Large intestine (tissue), 3 donors: ENCODE measurements around the gene SLC8A2. TPM values are rescaled to one million over a fixed set of nuclear protein-coding genes. Genes with fewer than 3 reads are reported as not detected.

Experiments
- DNase-seq, 2 donors: peaks; one replicate each; pipeline versions ENCODE4 v3.0.0 to v3.0.0-alpha.2; 2013
- H3K27ac ChIP-seq: one replicate; pipeline ENCODE4 v1.5.1; 2013; ENCODE audit warnings: low read length
- H3K27me3 ChIP-seq: 2 replicates; pipeline ENCODE4 v1.6.1; 2013; ENCODE audit warnings: low read length; ENCODE audit not compliant: control insufficient read depth, insufficient read depth
- H3K36me3 ChIP-seq: 2 replicates; pipeline ENCODE4 v1.6.1; 2013; ENCODE audit warnings: low read length; ENCODE audit not compliant: control insufficient read depth, insufficient read depth
- H3K4me1 ChIP-seq: one replicate; pipeline ENCODE4 v1.6.1; 2013; ENCODE audit warnings: low read length; ENCODE audit not compliant: control insufficient read depth, insufficient read depth
- H3K4me3 ChIP-seq: one replicate; pipeline ENCODE4 v1.5.1; 2013; ENCODE audit warnings: low read length
- H3K9me3 ChIP-seq: one replicate; pipeline ENCODE4 v1.6.1; 2013; ENCODE audit warnings: mild to moderate bottlenecking, low read depth, low read length, moderate library complexity; ENCODE audit not compliant: control insufficient read depth
- WGBS: methylation state at CpG from one replicate; pipeline ENCODE4 v1.1.5; 2013; ENCODE audit warnings: low lambda C conversion rate; ENCODE audit not compliant: insufficient coverage; 5-methylcytosine and 5-hydroxymethylcytosine counted together
- polyA plus RNA-seq: library from polyadenylated mRNA; unstranded; fragments of 120-200 nt; gene quantifications from one replicate; pipeline ENCODE4 v1.2.1, GENCODE V29; 2013

Gene SLC8A2
- polyA plus RNA-seq, 1 donor = 0.54 TPM

- H3K27ac ChIP-seq = no peak overlapping the region
- H3K4me3 ChIP-seq = no peak overlapping the region
- H3K4me1 ChIP-seq = peaks cover 22% of the 10 kb centered on the region
- no CpG with 5 or more reads among the region's 5 CpGs for WGBS
- H3K27me3 ChIP-seq = no peaks in the 10 kb centered on the region
- H3K9me3 ChIP-seq = no peaks in the 10 kb centered on the region
- H3K36me3 ChIP-seq = peaks cover 59% of the 10 kb centered on the region
- DNase-seq = no peak
These were observed 32.1 kb upstream of the SLC8A2 start for GRCh38 chr19:47503826-47504150.

- no peak overlapping the region for H3K4me3 ChIP-seq
- peaks cover 64% of the 10 kb centered on the region for H3K36me3 ChIP-seq
- WGBS = no CpG with 5 or more reads among the region's 13 CpGs
- DNase-seq = no peak
- H3K27ac ChIP-seq = no peak overlapping the region
- H3K4me1 ChIP-seq = peaks cover 22% of the 10 kb centered on the region
- no peaks in the 10 kb centered on the region for H3K27me3 ChIP-seq
- no peaks in the 10 kb centered on the region for H3K9me3 ChIP-seq
These were observed 31.6 kb upstream of the SLC8A2 start for GRCh38 chr19:47503130-47503825.

GRCh38 chr19:47499863-47500830 lies 28.5 kb upstream of the SLC8A2 start:
- no peak for DNase-seq
- H3K27ac ChIP-seq = no peak overlapping the region
- H3K27me3 ChIP-seq = no peaks in the 10 kb centered on the region
- no peaks in the 10 kb centered on the region for H3K9me3 ChIP-seq
- no peak overlapping the region for H3K4me3 ChIP-seq
- peaks cover 89% of the 10 kb centered on the region for H3K36me3 ChIP-seq
- WGBS = no CpG with 5 or more reads among the region's 32 CpGs
- no peaks in the 10 kb centered on the region for H3K4me1 ChIP-seq

GRCh38 chr19:47499371-47499770 lies 27.7 kb upstream of the SLC8A2 start:
- no CpG with 5 or more reads among the region's 7 CpGs for WGBS
- Histone ChIP-seq H3K36me3 (peaks cover 91% of the 10 kb centered on the region), H3K9me3 (no peaks in the 10 kb centered on the region), H3K4me3 (no peak overlapping the region), H3K4me1 (no peaks in the 10 kb centered on the region), H3K27ac (no peak overlapping the region), H3K27me3 (no peaks in the 10 kb centered on the region)
- DNase-seq = no peak

DNA sequence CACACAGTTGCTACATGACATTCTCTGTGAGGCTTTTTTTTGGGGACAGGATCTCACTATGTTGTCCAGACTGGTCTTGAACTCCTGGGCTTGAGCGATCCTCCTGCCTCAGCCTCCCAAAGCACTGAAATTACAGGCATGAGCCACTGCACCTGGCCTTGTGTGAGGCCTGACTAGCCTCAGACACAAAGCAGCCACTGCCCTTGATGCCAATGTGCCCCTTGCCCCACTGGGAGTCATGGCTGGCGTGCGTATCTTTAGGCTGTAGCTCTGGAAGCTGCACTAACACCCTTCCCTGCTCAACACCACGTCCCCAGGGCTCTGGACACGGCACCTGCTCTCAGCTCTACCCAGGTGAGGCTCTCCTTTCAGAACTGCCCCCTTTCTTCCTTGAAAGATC lies 26.9 kb upstream of the SLC8A2 start:
- no peaks in the 10 kb centered on the region for H3K27me3 ChIP-seq
- H3K9me3 ChIP-seq = no peaks in the 10 kb centered on the region
- H3K36me3 ChIP-seq = peaks cover 90% of the 10 kb centered on the region
- H3K27ac ChIP-seq = no peak overlapping the region
- no CpG with 5 or more reads among the region's 5 CpGs for WGBS
- no peaks in the 10 kb centered on the region for H3K4me1 ChIP-seq
- no peak overlapping the region for H3K4me3 ChIP-seq
- no peak for DNase-seq

DNA sequence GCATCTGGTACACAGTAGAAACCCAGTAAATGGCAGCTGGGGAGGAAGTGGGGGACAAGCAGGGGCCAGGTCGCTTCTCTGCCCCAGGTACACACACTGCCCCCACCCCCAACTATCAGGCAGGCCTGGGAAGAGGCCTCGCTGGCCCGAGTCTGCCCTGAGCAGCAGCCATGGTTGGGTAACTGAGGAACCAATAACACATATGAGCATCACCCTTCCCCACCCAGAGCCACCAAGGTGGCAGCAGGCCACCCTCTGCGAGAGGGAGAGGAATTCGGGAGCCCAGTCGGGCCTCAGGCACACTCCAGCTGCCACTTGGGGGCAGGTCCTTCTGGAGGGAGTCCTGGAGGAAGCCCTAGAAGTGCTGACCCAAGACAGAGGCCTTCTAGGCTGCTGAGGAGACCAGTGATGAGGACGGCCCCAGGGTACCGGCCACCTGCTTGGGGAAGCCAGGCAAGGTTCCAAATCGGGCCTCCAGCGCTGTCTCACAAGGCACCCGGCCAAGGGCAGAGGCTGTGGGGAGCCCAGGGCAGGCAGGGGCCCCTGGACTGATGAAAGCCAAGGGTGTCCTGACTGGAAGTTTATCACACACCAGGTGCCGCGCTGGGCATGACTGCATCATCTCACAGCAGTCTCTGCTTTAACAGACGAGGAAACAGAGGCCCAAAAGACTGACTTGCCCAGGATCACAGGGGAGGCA lies 26.3 kb upstream of the SLC8A2 start:
- no peak overlapping the region for H3K27ac ChIP-seq
- no CpG with 5 or more reads among the region's 14 CpGs for WGBS
- no peaks in the 10 kb centered on the region for H3K4me1 ChIP-seq
- no peak overlapping the region for H3K4me3 ChIP-seq
- H3K27me3 ChIP-seq = no peaks in the 10 kb centered on the region
- H3K36me3 ChIP-seq = peaks cover 90% of the 10 kb centered on the region
- no peaks in the 10 kb centered on the region for H3K9me3 ChIP-seq
- no peak for DNase-seq

GRCh38 chr19:47497050-47497766 lies 25.5 kb upstream of the SLC8A2 start:
- H3K4me1 ChIP-seq = no peaks in the 10 kb centered on the region
- no peak overlapping the region for H3K27ac ChIP-seq
- DNase-seq = no peak
- no peaks in the 10 kb centered on the region for H3K9me3 ChIP-seq
- peaks cover 91% of the 10 kb centered on the region for H3K36me3 ChIP-seq
- H3K4me3 ChIP-seq = no peak overlapping the region
- no CpG with 5 or more reads among the region's 23 CpGs for WGBS
- no peaks in the 10 kb centered on the region for H3K27me3 ChIP-seq

GRCh38 chr19:47495478-47496372 lies 24.0 kb upstream of the SLC8A2 start:
- Histone ChIP-seq H3K27me3 (no peaks in the 10 kb centered on the region), H3K9me3 (no peaks in the 10 kb centered on the region), H3K4me1 (no peaks in the 10 kb centered on the region), H3K27ac (no peak overlapping the region), H3K4me3 (no peak overlapping the region), H3K36me3 (peaks cover 91% of the 10 kb centered on the region)
- 100% methylated on average over 1 of the region's 17 CpGs for WGBS
- no peak for DNase-seq

GRCh38 chr19:47494729-47495128 lies 23.0 kb upstream of the SLC8A2 start:
- DNase-seq = no peak
- Histone ChIP-seq H3K27me3 (no peaks in the 10 kb centered on the region), H3K27ac (no peak overlapping the region), H3K4me1 (no peaks in the 10 kb centered on the region), H3K9me3 (no peaks in the 10 kb centered on the region), H3K36me3 (peaks cover 88% of the 10 kb centered on the region), H3K4me3 (no peak overlapping the region)
- WGBS = no CpG with 5 or more reads among the region's 9 CpGs
